ENCODE data around the gene MN1. TPM values are rescaled to one million over a fixed set of nuclear protein-coding genes. Genes with fewer than 3 reads are reported as not detected.

Gene MN1
- total RNA-seq, 2 experiments from 2014 or later = 0.27 to 0.28 TPM

- Histone ChIP-seq H3K4me1 (ENCODE audit: insufficient read depth, low read length) (no peaks in the 10 kb centered on the region), H3K9me3 (ENCODE audit: control insufficient read depth in 1 of 2, insufficient read depth in 1 of 2, low read length in 2 of 2) (peaks cover 0 to 4% of the 10 kb centered on the region in 2 experiments), H3K27me3 (ENCODE audit: control insufficient read depth in 1 of 2, insufficient read depth in 2 of 2, low read length in 2 of 2) (no peaks in the 10 kb centered on the region), H3K27ac (ENCODE audit: low read depth in 1 of 2, low read length in 2 of 2) (no peak overlapping the region), H3K36me3 (ENCODE audit: insufficient read depth, low read length) (no peaks in the 10 kb centered on the region), H3K4me3 (ENCODE audit: low read length) (no peak overlapping the region)
- POLR2A ChIA-PET = no interaction called here
- intact Hi-C loops (cut with DNase I, micrococcal nuclease) = no loop called here
- H3K9me3 Mint-ChIP-seq = no peaks in the 10 kb centered on the region
- CTCF ChIA-PET = no interaction called here
- peaks cover 5% of the 10 kb centered on the region for H3K27me3 Mint-ChIP-seq
- ATAC-seq (ENCODE audit: poor library complexity) = no peak
- DNase-seq = no peak
- H3K4me1 Mint-ChIP-seq (ENCODE audit: low read depth) = no peaks in the 10 kb centered on the region
- H3K27ac Mint-ChIP-seq = no peak overlapping the region
- no peak for TF ChIP-seq CTCF (IDR thresholded peaks at IDR 0.05)
- no peak overlapping the region for H3K4me3 Mint-ChIP-seq
- no peaks in the 10 kb centered on the region for H3K36me3 Mint-ChIP-seq (ENCODE audit: low read depth)
Measured at GRCh38 chr22:27815826-27816530, 14.4 kb upstream of the MN1 start.

- POLR2A ChIA-PET = no interaction called here
- H3K36me3 Mint-ChIP-seq (ENCODE audit: low read depth) = no peaks in the 10 kb centered on the region
- H3K27ac Mint-ChIP-seq = no peak overlapping the region
- ATAC-seq (ENCODE audit: poor library complexity) (no peak), DNase-seq (no peak)
- H3K4me1 Mint-ChIP-seq (ENCODE audit: low read depth) = no peaks in the 10 kb centered on the region
- Histone ChIP-seq H3K27ac (ENCODE audit: low read depth in 1 of 2, low read length in 2 of 2) (no peak overlapping the region), H3K4me1 (ENCODE audit: insufficient read depth, low read length) (no peaks in the 10 kb centered on the region), H3K4me3 (ENCODE audit: low read length) (no peak overlapping the region), H3K9me3 (ENCODE audit: control insufficient read depth in 1 of 2, insufficient read depth in 1 of 2, low read length in 2 of 2) (peaks cover 0 to under 1% of the 10 kb centered on the region in 2 experiments), H3K27me3 (ENCODE audit: control insufficient read depth in 1 of 2, insufficient read depth in 2 of 2, low read length in 2 of 2) (no peaks in the 10 kb centered on the region), H3K36me3 (ENCODE audit: insufficient read depth, low read length) (no peaks in the 10 kb centered on the region)
- intact Hi-C loops (cut with DNase I, micrococcal nuclease) = no loop called here
- TF ChIP-seq CTCF (IDR thresholded peaks at IDR 0.05) = no peak
- CTCF ChIA-PET = no interaction called here
- peaks cover 5% of the 10 kb centered on the region for H3K27me3 Mint-ChIP-seq
- no peaks in the 10 kb centered on the region for H3K9me3 Mint-ChIP-seq
- H3K4me3 Mint-ChIP-seq = no peak overlapping the region
Measured at GRCh38 chr22:27814993-27815392, 13.4 kb upstream of the MN1 start.

- Histone ChIP-seq H3K9me3 (ENCODE audit: control insufficient read depth in 1 of 2, insufficient read depth in 1 of 2, low read length in 2 of 2) (no peaks in the 10 kb centered on the region), H3K36me3 (ENCODE audit: insufficient read depth, low read length) (no peaks in the 10 kb centered on the region), H3K4me3 (ENCODE audit: low read length) (no peak overlapping the region), H3K27ac (ENCODE audit: low read depth in 1 of 2, low read length in 2 of 2) (no peak overlapping the region), H3K4me1 (ENCODE audit: insufficient read depth, low read length) (no peaks in the 10 kb centered on the region), H3K27me3 (ENCODE audit: control insufficient read depth in 1 of 2, insufficient read depth in 2 of 2, low read length in 2 of 2) (peaks cover 0 to 4% of the 10 kb centered on the region in 2 experiments)
- ChIA-PET CTCF (no interaction called here), POLR2A (no interaction called here)
- intact Hi-C loops (cut with DNase I, micrococcal nuclease) = no loop called here
- H3K9me3 Mint-ChIP-seq = no peaks in the 10 kb centered on the region
- peaks cover 19% of the 10 kb centered on the region for H3K27me3 Mint-ChIP-seq
- H3K4me1 Mint-ChIP-seq (ENCODE audit: low read depth) = no peaks in the 10 kb centered on the region
- H3K4me3 Mint-ChIP-seq = no peak overlapping the region
- H3K36me3 Mint-ChIP-seq (ENCODE audit: low read depth) = no peaks in the 10 kb centered on the region
- no peak for TF ChIP-seq CTCF (IDR thresholded peaks at IDR 0.05)
- ATAC-seq (ENCODE audit: poor library complexity) (no peak), DNase-seq (no peak)
- no peak overlapping the region for H3K27ac Mint-ChIP-seq
Measured at GRCh38 chr22:27811778-27812177, 10.2 kb upstream of the MN1 start.
